NCI-H2227 treated with DMSO at 0.1 percent for 48 hours (cell line): Measurements from ENCODE around the gene PIEZO2.

ENCODE experiments used
- DNase-seq: peaks from one replicate; lab custom pipeline; 2025; lab: John Stamatoyannopoulos, UW

The PIEZO2 gene

GRCh38 chr18:10843565-10843964, 305.8 kb downstream of the PIEZO2 start:
- DNase-seq: no peak

DNA sequence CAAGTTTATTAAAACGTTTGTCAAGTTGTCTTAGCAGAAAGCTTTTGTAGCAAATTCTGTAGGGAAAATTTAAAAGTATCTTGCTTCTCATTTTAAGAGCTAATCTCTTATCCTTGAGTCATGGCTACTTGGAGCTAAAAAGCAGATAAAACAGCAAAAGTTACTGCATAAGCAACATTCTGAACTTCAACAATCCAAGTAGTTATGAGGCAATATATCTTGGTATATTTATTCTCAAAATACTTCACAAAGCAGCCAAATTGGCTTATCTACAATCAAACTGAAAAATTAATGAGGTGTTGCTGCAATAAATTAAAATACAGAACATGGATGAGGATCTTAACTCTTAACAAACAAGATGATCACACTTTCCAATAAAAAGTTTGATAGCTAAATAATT, 306.5 kb downstream of the PIEZO2 start:
- no peak for DNase-seq

DNA sequence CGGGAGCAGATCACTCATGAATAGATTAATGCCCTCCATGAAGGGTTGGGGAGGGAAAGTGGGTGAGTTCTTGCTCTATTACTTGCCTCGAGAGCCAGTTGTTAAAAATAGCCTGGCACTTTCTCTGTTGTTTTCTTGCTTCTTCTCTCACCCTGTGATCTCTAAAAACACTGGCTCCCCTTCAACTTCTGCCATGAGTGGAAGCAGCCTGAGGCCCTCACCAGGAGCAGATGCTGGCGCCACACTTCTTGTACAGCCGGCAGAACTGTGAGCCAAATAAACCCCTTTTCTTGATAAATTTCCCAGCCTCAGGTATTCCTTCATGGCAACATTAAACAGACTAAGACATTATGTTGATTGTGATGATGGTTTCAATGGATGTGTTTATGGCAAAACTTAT, 307.0 kb downstream of the PIEZO2 start:
- DNase-seq: no peak

DNA sequence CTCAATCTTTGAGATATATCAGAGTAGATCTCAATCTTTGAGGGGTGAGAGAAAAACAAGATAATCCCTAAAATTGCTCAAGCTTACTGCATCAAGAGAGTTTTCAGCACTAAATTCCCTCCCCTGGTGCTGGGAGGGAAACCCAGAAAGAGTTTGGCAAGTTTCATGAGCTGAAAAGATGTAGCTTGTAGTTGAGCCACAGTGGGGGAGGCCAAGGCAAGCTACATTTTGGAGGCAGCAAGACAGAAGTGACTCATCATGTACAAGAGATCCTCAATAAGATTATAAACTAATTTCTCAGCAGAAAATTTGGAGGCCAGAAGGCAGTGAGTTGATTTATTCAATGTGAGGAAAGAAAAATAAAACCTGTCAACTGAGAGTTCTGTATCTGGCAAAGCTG, 308.2 kb downstream of the PIEZO2 start:
- DNase-seq: no peak

GRCh38 chr18:10840743-10841142, 308.6 kb downstream of the PIEZO2 start:
- DNase-seq: no peak

- DNase-seq: no peak
Observed at GRCh38 chr18:10839421-10839820, 309.9 kb downstream of the PIEZO2 start.

DNA sequence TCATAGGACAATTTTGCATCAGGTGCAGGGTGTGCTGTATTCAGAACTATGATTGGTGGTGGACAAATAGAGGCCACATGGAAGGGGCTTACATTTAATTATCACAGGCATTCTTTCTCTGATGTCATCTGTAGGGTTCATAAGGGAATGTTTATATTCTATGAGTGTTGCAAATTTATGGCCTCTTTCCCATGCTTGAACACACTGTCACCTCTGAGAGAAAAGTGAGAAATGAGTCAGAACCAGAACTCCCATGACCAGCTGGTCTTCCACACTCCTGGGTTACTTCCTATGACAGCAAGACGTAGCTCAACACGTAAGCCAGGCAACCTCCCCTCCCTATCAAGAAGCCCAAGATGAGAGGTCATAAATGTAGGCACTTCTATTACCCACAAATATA, 310.8 kb downstream of the PIEZO2 start:
- no peak for DNase-seq

- DNase-seq: no peak
Observed at GRCh38 chr18:10834128-10834815, 315.1 kb downstream of the PIEZO2 start.

DNA sequence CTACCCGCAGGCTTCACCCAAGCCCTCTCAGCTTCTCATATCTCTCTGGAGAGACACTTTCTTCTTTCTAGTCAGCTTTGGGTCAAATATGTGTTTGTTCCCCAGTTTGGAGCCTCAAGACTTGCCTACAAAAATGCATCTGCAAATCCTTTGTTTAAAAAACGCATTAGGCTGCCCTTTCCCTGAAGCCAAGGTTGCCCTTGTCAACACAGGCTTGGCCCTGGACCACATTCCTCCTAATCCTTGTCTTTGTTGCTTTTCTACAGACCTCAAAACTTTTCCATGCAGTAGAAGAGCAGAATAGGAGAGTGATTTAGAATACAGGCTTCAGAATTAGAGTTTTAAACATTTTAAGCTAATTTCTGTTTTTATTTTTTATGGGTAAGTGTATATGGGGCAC, 315.7 kb downstream of the PIEZO2 start:
- no peak for DNase-seq

GRCh38 chr18:10826400-10826799, 323.0 kb downstream of the PIEZO2 start:
- no peak for DNase-seq

DNA sequence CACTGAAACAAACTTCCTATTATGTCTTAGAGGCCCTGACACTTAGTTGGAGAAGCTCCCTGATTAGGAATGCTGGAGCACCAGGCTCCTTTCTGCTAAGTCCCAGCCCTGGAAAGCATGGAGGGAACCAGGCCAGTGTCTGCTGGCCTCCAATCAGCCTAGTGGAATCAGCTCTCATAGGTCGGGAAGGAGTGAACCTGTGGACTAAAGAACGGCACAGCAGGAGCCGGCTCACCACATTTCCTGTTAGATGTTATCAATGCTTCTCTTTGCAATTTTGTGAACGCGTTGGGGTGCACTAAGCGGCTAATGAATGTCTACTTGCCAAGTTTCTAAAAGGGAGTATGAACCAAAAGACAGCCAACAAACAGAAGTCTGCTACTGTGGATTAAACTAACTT, 326.9 kb downstream of the PIEZO2 start:
- no peak for DNase-seq

DNA sequence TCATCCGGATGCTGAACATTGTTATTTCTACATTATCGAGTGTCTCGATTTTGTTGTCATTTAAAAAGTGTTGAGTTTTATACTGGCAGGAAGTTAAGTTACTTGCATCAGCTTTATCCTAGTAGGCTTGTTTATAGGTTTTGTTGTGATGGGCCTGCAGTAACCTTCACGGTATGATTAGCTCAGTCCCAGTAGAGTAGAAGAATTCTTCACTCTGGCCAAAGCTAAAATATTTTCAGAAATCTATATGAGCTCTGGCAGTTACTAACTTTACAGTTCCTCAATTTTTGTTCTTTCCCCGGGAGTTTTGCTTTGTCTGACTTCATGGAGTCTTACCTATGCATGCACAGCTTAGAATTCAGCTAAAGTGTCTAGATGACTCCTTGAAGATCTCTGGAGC, 328.7 kb downstream of the PIEZO2 start:
- no peak for DNase-seq

DNA sequence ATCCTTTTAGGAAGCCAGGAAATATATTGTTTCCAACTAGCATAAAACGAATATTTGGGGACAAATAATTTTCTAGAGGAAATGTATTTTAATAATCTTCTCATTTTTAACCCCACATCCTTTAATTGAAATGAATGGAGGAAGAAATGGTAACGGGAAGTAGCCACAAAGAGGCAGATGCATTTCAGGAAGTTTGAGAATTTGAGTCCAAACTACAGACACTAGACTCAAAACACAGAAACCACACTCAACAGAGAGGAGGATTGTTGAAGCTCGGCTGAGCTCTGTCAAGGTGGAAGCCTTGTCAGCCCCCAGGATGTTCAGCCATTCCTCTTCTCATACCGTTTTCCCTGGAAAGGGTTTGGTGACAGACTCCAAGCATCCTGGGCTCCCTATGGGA, 335.0 kb downstream of the PIEZO2 start:
- no peak for DNase-seq

- no peak for DNase-seq
Observed at GRCh38 chr18:10805587-10806118, 343.7 kb downstream of the PIEZO2 start.

- no peak for DNase-seq
Observed at GRCh38 chr18:10804126-10804525, 345.2 kb downstream of the PIEZO2 start.

DNA sequence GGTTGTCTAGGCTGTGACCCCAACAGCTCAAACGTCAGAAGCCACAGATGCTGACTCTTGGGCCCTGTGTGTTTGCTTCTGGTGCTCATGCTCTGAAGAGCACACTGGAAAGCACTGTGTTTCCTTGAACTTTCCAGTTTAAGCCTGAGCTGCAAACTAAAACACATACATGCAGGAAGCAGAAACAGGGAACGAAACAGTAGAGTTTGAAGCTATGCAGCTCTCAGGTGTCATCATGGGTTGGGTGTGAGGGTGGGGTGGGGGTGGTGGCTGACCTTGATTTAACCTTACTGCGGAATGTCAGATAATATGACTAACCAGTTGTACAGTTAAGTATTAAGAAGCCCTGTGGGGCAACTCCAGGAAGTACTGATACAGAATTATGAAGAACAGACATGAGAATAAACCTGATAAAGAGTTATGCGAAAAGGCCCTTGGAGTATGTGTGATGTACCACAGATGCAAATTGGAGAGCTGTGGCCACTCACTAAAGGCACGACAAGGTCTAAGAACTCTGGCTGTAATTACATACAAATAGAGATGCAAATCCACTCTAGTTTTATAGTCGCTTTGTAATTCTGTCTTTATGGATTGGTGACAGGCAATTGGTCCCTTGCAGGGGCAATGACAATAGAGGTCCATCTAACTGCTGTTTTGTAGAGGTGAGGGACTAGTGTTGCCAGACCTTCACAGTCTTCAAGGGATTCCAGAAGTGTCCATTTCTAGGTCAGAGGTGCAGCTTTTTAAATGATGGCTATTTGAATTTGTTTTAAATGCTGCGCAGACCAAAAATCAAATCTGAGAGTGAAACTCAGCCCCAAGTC, 350.4 kb downstream of the PIEZO2 start:
- no peak for DNase-seq

DNA sequence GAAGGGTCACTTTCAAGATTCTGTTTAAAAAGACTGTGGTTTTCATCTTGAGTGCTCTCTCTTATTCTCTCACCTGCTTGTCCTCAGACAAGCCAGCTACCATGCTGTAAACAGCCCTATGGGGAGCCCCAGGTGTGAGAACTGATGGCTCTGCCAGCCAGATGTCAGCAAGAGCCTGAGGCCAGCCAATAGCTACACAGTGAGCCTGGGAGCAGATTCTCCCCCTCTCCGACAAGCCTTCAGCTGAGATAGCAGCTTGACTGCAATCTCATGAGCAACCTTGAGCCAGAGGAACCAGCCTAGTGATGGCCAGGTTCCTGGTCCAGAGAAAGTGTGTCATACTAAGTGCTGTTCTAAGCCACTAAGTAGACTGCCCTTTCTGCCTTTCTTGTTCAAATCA, 351.5 kb downstream of the PIEZO2 start:
- no peak for DNase-seq

DNA sequence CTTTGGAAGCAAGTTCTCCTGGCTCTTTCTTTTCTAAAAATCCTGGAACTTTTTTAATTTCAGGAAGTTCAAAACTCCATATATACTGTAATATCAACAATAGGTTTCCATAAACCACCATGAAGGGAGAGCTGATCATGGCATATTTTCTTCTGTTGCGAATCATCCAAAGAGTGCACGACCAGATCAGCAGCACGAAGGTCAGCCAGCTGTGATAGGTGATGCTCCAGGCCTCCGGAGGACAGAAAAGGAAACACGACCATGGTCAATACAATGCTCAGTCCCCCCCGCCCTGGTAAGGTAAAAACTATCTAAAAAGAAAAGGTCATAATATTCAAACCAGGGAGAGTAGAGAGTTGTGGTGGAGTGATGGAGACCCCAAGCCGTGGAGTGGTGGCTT, 354.6 kb downstream of the PIEZO2 start:
- no peak for DNase-seq

DNA sequence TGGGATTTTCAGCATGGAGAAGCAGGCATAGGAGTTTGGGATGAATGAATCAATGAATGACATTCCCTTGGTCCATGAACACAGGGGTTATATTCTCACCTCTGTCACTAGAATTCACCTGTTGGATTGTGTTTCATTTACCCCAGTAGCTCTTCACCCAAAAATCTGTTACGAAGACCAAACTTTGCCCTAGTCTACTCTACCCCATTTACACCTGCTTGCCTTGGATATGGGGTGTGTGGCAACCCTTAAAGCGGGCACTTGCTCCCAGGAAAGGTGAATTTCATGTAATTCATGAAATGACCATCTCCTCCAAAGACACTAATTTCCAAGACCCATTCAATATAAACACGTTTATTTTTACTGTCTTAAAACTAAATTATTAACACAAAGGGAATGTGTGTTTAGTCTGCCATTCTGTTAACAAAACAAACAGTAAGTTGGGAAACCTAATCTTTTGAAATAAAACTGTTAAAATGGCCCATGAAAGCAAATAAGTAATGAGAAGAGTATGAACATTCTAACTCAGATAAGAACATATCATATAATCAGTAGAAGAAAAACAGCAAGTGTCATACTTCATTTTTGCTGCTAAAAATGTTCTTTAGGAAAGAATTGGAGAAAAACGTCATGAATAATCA, 355.5 kb downstream of the PIEZO2 start:
- DNase-seq: no peak

GRCh38 chr18:10792181-10792580, 357.2 kb downstream of the PIEZO2 start:
- no peak for DNase-seq

- no peak for DNase-seq
Observed at GRCh38 chr18:10791169-10791831, 358.1 kb downstream of the PIEZO2 start.

GRCh38 chr18:10789180-10789579, 360.2 kb downstream of the PIEZO2 start:
- no peak for DNase-seq
